T-helper 1 cell treated with Interleukin-12 subunit alpha and Interleukin-12 subunit beta and Interleukin-4 antibody, amounts not matched to agents 30 μg/mL and 1 μg/mL, for 36 hours (primary cell): Measurements from ENCODE around the gene PCP4L1.

Source experiments
- H3K27ac Mint-ChIP-seq: one replicate; pipeline ENCODE4 v1.8.0; 2021; ENCODE audit warnings: mild to moderate bottlenecking, mixed read lengths
- H3K27me3 Mint-ChIP-seq: one replicate; pipeline ENCODE4 v1.8.0; 2021; ENCODE audit warnings: low read depth, mixed read lengths
- H3K36me3 Mint-ChIP-seq: one replicate; pipeline ENCODE4 v1.8.0; 2021; ENCODE audit warnings: low read depth, mixed read lengths
- H3K4me1 Mint-ChIP-seq: one replicate; pipeline ENCODE4 v1.8.0; 2021; ENCODE audit warnings: low read depth, mixed read lengths
- H3K4me3 Mint-ChIP-seq: one replicate; pipeline ENCODE4 v1.8.0; 2021; ENCODE audit warnings: mild to moderate bottlenecking, moderate library complexity, mixed read lengths
- H3K9me3 Mint-ChIP-seq: one replicate; pipeline ENCODE4 v1.8.0; 2021; ENCODE audit warnings: mixed read lengths

PCP4L1 gene

DNA sequence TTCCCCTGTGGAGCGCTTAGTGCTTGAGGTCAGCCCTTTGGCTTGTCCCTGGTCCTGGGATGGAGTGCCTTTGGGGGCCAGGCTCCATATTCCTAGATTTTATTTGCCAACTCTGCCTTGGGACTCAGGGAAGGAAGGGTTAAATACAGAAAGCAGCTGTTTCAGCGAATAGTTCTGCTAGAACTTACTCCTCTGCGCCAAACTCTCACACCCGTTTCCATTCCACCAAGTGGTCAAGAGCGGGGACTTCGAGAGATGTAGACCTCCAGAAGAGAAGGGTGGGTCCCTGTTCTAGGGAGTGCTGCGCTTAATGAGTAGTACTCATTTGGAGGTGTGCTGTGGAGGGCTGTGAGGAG, 33.4 kb upstream of the PCP4L1 start:
- Mint-ChIP-seq H3K4me1 (peaks cover 29% of the 10 kb centered on the region), H3K4me3 (peak overlapping the region; percentile 3), H3K36me3 (peaks cover 18% of the 10 kb centered on the region), H3K27ac (peak overlapping the region; percentile 99), H3K9me3 (no peaks in the 10 kb centered on the region), H3K27me3 (no peaks in the 10 kb centered on the region)

DNA sequence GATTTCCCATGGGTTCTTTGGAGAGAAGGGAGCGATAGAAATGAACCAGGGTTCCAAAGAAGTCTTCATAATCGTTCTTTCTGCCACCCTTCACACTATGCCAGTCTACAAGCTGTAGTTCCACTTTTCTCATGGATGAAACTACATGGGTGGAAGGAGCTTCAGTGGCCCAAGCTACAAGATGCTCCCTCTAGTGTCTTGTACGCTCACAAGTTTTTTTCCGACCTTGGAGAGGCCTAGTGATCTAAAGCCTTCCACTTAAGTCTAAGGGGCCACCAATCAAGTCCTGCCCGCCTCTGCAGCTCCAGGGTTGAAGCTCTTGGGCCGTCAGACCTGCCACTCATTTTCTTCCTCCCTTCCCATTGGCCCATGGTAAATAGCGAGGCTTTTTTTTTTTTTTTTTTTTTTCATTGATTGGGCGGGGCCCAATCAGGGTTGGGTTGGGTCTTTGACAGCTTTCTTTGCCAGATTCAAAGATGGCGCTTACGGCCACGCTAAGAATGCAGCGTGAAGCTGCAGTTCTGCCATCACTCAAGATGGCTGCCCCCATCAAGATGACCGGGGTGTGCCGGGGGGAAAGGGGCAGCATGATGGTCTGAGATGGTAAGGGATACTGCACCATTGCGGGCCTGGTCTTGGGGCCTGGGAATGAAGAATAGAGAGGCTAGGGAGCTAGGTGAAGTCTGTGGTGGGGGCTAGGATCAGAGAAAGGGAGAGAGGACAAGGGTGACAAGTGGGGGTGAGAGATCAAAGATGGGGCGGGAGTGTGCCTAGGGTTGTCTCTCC, 32.8 kb upstream of the PCP4L1 start, which contains the start of gene TOMM40L:
Gene TOMM40L, plus strand, starts transcription at position 527 of the 786 bp plus-strand sequence. CDS start 430 bp downstream, outside the sequence.
- Mint-ChIP-seq H3K27me3 (no peaks in the 10 kb centered on the region), H3K36me3 (peaks cover 24% of the 10 kb centered on the region), H3K4me3 (peak within 1 kb of the TSS; percentile 98), H3K27ac (peak within 1 kb of the TSS; percentile 99), H3K4me1 (peaks cover 29% of the 10 kb centered on the region), H3K9me3 (no peaks in the 10 kb centered on the region)

DNA sequence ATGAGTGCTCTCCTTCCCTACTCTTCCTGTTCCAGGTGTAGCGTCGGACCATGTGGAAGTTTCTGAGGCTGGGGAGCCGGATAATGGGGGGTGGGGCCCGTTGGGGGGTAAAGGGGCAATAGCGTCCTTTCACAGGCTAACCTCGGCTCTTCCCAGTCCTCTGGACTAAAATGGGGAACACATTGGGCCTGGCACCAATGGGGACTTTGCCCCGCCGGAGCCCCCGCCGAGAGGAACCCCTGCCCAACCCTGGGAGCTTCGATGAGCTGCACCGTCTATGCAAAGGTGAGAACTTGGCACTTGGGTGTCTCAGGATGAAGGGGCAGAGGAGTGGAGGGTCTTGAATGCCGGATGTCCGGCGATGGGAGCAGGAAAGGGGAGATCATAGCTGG, 32.2 kb upstream of the PCP4L1 start:
- Mint-ChIP-seq H3K27me3 (no peaks in the 10 kb centered on the region), H3K4me3 (peak overlapping the region; percentile 98), H3K27ac (peak overlapping the region; percentile 99), H3K9me3 (no peaks in the 10 kb centered on the region), H3K36me3 (peaks cover 26% of the 10 kb centered on the region), H3K4me1 (peaks cover 29% of the 10 kb centered on the region)

DNA sequence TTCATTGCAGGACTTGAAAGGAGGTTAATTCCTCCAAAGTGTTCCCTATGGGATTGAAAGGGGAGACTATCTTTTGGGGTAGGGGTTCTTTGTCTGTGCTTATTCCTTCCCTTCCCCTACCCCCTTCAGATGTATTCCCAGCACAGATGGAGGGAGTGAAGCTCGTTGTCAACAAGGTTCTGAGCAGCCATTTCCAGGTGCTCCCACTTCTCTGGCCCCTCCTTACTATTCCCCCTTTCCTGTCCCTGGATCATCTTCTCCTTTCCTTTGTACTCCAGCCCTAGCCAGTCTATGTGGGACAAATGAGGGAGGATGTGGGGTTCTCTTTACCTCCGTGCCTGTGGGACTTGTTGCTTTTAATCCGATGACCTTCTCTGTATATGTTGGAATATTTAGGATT, 31.8 kb upstream of the PCP4L1 start:
- H3K9me3 Mint-ChIP-seq, result no peaks in the 10 kb centered on the region
- peak overlapping the region; percentile 85 for H3K27ac Mint-ChIP-seq

DNA sequence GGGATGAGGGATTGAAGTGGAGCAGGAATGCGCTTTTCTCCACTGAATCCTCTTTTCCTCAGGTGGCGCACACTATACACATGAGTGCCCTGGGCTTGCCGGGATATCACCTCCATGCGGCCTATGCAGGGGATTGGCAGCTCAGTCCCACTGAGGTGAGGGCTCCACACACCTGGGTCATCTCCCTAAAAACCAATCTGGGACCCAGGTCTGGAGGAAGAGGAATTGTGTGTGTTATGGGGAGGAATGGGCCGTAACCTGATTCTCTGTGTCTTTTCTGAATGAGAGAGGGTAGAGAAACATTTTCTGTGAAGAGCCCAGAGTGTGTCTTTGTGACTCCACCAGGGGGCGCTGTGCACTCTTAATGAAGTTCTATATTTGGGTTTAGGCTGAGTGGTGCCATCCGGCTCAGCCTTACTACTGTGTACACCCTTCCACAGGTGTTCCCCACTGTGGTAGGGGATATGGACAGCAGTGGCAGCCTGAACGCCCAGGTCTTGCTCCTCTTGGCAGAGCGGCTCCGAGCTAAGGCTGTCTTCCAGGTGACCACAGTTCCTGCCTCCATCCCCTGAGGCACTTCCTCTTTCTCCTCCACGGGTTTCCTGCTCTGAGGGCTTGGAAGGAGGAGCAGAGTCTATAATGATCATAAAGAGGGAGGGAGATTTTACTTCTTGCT, 31.2 kb upstream of the PCP4L1 start:
- peak overlapping the region; percentile 98 for H3K4me3 Mint-ChIP-seq
- H3K36me3 Mint-ChIP-seq, result peaks cover 26% of the 10 kb centered on the region
- H3K27ac Mint-ChIP-seq, result peak overlapping the region; percentile 85
- no peaks in the 10 kb centered on the region for H3K27me3 Mint-ChIP-seq
- peaks cover 26% of the 10 kb centered on the region for H3K4me1 Mint-ChIP-seq
- H3K9me3 Mint-ChIP-seq, result no peaks in the 10 kb centered on the region

More for the DNA sequence above, 31.8 kb upstream of the PCP4L1 start:
- no peaks in the 10 kb centered on the region for H3K27me3 Mint-ChIP-seq
- peak overlapping the region; percentile 98 for H3K4me3 Mint-ChIP-seq
- H3K36me3 Mint-ChIP-seq, result peaks cover 26% of the 10 kb centered on the region
- peaks cover 29% of the 10 kb centered on the region for H3K4me1 Mint-ChIP-seq

DNA sequence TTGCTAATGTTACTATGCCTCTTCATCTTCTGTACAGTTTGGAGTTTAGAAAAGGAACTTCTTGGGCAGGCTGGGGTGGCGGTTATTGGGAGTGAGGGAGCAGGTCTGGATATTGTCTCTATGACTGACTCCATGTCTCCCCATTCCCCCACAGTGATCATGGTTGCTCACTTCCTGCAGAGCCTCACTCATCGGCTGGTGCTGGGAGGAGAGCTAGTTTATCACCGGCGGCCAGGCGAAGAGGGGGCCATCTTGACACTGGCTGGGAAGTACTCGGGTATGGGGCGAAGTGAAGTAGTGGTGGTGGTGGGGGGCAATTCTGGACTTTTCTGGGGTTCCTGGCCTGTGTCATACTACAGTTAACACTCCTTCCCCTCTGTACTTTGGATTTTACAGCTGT, 30.5 kb upstream of the PCP4L1 start:
- H3K4me1 Mint-ChIP-seq, result peaks cover 26% of the 10 kb centered on the region
- H3K27ac Mint-ChIP-seq, result peak overlapping the region; percentile 85
- H3K36me3 Mint-ChIP-seq, result peaks cover 26% of the 10 kb centered on the region
- H3K4me3 Mint-ChIP-seq, result peak overlapping the region; percentile 98
- H3K27me3 Mint-ChIP-seq, result no peaks in the 10 kb centered on the region
- no peaks in the 10 kb centered on the region for H3K9me3 Mint-ChIP-seq

DNA sequence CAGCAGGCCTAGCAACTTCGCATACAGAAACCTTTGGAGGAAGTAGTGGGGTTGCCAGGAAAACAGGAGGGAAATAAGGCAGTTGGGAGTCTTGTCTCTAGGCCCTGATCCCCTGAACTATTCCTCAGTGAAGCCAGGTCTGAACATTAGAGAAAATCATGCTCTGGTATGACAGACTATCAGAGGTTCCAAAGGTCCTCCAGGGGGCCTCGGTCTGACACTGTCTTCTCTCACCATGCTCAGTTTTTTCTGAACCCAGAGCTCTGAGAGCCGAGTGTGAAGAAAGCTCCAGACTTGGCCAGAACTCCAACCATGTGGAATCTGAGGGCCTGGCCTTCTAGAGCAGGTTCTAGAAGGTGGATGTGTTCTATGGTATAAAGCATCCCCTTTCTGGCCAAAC, 28.6 kb upstream of the PCP4L1 start:
- Mint-ChIP-seq H3K9me3 (no peaks in the 10 kb centered on the region), H3K36me3 (peaks cover 26% of the 10 kb centered on the region)

DNA sequence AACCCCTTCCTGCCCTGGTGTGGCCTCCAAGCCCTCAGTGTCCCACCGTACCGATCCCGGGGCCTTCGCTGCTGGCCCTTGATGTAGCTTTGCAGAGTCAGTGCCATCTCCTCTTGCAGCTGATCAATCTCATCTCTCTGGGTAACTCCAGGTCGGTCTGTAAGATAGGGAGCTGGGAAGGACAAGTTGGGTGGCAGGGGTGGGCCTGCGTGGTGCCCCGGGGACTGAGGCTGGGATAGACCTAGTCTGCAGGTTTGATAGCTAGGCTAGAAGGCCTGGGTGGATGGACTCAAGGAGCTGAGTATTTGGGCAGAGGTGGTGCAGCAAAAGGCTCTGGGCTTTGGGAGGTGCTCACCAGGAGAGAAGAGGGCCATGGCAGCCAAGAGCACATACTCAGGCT, 27.8 kb upstream of the PCP4L1 start:
- Mint-ChIP-seq H3K9me3 (no peaks in the 10 kb centered on the region), H3K36me3 (peaks cover 26% of the 10 kb centered on the region), H3K4me1 (peaks cover 20% of the 10 kb centered on the region), H3K27ac (no peak overlapping the region), H3K27me3 (peaks cover 5% of the 10 kb centered on the region), H3K4me3 (no peak overlapping the region)

More for the DNA sequence above, 28.6 kb upstream of the PCP4L1 start:
- no peaks in the 10 kb centered on the region for H3K27me3 Mint-ChIP-seq
- no peak overlapping the region for H3K27ac Mint-ChIP-seq
- no peak overlapping the region for H3K4me3 Mint-ChIP-seq
- peaks cover 26% of the 10 kb centered on the region for H3K4me1 Mint-ChIP-seq

DNA sequence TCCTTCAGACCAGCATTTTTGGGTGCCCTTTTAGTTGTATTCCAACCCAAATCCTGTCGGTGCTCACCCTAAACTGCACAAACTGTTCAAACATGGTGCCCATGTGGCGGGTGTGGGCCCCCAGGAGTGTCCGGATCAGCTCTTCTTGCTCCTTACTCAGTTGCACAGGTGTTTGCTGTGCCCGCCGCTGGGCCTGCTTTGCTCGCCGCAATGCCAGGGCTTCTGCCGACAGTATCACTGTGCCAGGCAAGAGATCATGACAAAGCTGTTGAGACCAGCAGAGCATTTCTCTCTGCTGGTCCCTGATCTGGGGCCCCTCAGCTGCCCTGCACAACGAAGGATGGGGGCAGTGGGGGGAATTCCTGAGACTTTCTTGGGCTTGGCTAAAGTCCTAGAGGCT, 25.4 kb upstream of the PCP4L1 start:
- Mint-ChIP-seq H3K27me3 (peaks cover 8% of the 10 kb centered on the region), H3K36me3 (peaks cover 19% of the 10 kb centered on the region), H3K27ac (no peak overlapping the region), H3K4me3 (no peak overlapping the region), H3K9me3 (no peaks in the 10 kb centered on the region), H3K4me1 (peaks cover 2% of the 10 kb centered on the region)

DNA sequence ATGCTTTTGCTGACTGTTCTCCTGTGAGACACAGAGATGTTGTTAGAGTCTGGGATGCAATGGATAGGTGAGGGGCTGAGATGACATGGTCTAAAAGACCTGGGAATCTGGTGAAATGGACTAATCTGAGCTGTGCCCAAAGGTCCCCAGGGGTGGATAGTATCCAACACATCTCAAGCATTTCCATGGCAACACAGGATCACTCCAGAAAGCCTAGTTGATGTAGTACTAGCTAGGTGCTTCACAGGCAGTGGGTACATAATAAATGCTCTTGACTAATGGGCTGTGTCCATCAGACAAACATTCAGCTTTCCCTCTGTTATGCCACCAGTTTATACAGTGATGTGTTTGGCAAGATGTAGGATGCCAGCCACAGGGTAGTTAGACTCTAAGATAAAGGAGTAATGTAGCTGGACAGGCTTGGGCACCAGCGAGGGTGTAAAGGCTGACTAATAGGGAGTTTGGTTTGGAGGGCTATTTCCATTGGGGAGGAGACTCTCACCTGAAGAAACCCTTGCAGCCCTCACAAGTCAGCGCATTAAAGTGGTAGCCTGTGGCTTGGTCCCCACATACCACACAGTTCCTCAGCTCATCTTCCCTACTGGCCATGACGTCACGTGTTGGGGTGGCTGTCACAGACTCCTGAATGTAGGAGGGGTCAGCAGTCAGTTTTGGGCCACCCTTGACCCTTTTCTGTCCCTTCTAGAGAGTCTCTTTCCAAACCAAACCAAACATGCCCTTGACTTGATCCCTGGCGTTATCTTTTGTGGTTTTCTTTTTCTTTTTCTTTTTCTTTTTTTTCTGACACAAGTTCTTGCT, 22.4 kb upstream of the PCP4L1 start:
- Mint-ChIP-seq H3K27me3 (peaks cover 24% of the 10 kb centered on the region), H3K4me1 (no peaks in the 10 kb centered on the region), H3K9me3 (no peaks in the 10 kb centered on the region), H3K36me3 (no peaks in the 10 kb centered on the region), H3K27ac (no peak overlapping the region), H3K4me3 (no peak overlapping the region)

DNA sequence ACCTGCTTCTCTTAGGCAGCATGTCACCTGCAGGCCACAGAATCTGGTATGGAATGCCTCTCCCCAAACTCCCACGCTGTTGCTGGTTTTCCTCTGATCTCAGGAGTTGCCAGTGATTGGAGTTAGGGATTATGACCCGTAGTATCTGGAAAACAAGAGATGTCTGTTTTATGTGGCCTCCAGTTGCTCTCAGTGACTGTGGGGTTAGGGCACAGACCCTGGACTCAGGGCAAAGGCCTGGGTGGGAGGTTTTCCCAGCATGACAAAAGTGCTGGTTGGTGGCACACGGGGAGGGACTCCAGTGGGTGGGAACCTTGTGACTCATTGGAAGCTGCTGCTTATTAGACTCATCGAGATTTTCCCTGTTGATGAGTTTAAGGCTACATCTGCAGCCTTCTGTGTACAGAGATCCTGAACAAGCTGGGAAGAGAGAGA, 20.5 kb upstream of the PCP4L1 start, which contains the start of gene NR1I3:
Gene NR1I3, minus strand, starts transcription at position 165 of the 435 bp plus-strand sequence. CDS start 1,638 bp downstream, outside the sequence.
- no peaks in the 10 kb centered on the region for H3K4me1 Mint-ChIP-seq
- no peak within 1 kb of the TSS for H3K27ac Mint-ChIP-seq
- no peaks in the 10 kb centered on the region for H3K9me3 Mint-ChIP-seq
- H3K36me3 Mint-ChIP-seq, result no peaks in the 10 kb centered on the region
- H3K4me3 Mint-ChIP-seq, result no peak within 1 kb of the TSS
- peaks cover 31% of the 10 kb centered on the region for H3K27me3 Mint-ChIP-seq

DNA sequence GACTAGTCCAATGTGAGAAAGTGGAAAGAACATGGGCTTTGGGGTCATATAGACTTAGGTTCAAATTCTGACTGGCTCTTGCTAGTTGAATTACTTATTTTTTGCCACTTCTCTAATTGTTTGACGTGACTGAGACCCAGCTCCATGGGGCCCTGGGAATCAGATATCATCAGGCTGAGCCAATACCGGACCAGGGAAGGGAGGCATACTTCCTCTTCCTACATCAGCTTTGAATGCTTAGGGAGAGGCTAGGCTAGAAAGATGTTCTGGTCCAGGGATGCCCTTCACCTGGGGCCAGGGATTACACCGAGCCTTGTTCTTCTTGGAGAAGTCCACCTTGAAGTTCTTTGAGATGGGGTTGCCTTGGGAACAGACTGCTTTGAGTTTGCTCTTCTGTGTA, 16.9 kb upstream of the PCP4L1 start:
- Mint-ChIP-seq H3K4me3 (no peak overlapping the region), H3K27me3 (peaks cover 31% of the 10 kb centered on the region), H3K36me3 (no peaks in the 10 kb centered on the region), H3K27ac (no peak overlapping the region), H3K4me1 (no peaks in the 10 kb centered on the region), H3K9me3 (no peaks in the 10 kb centered on the region)

DNA sequence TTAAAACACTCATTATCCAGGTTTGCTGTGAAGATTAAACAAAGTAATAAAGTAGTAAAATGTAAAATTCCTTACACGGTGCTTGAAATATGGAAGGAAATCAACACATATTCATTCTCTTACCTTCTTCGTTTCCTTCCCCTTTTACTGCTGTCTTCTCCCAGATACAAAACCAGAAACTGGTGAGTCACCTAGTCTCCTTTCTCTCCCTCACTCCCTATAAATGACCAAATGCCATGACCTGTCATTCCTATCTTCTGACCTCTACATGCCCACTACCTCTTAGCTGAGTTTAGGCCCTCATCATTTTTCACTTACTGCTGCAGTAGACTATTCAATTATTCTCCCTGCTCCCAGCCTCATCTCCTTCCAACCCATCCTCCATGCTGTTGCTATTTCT, 16.2 kb upstream of the PCP4L1 start:
- H3K9me3 Mint-ChIP-seq, result no peaks in the 10 kb centered on the region
- H3K27me3 Mint-ChIP-seq, result peaks cover 31% of the 10 kb centered on the region
- H3K4me1 Mint-ChIP-seq, result no peaks in the 10 kb centered on the region
- H3K4me3 Mint-ChIP-seq, result no peak overlapping the region
- H3K36me3 Mint-ChIP-seq, result no peaks in the 10 kb centered on the region
- H3K27ac Mint-ChIP-seq, result no peak overlapping the region

DNA sequence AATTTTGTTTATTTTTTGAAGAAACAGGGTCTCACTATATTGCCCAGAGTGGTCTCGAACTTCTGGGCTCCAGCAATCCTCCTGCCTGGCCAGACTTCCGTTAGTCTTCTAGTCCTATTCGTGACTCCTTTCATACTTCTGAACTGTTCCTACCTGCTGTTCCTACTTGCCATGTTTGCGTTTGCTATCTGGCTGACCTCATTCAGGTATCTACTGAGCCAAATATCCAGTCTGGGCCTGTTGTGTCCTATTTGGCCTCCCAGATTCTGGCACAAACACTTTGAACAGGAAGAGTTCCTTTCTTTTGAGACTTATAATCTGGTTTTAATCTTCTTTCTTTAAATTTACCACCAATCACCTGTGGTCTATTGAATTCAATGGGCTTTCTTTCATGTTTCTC, 13.7 kb upstream of the PCP4L1 start:
- no peak overlapping the region for H3K27ac Mint-ChIP-seq
- H3K4me3 Mint-ChIP-seq, result no peak overlapping the region
- no peaks in the 10 kb centered on the region for H3K36me3 Mint-ChIP-seq
- peaks cover 3% of the 10 kb centered on the region for H3K9me3 Mint-ChIP-seq
- H3K4me1 Mint-ChIP-seq, result no peaks in the 10 kb centered on the region
- H3K27me3 Mint-ChIP-seq, result peaks cover 28% of the 10 kb centered on the region
